Nephron progenitor cell (in vitro differentiated cells): ENCODE measurements around the gene TRAPPC3.

Experiments used
- DNase-seq: peaks from one replicate; pipeline ENCODE4 v3.0.0; 2021
- H3K27ac Mint-ChIP-seq: 2 replicates; pipeline ENCODE4 v1.8.0; 2021; ENCODE audit warnings: mild to moderate bottlenecking, moderate library complexity, mixed read lengths
- H3K27me3 Mint-ChIP-seq: 2 replicates; pipeline ENCODE4 v1.8.0; 2021; ENCODE audit warnings: mild to moderate bottlenecking, low read depth, mixed read lengths; ENCODE audit not compliant: poor library complexity
- H3K36me3 Mint-ChIP-seq: 2 replicates; pipeline ENCODE4 v1.8.0; 2021; ENCODE audit warnings: low read depth, mixed read lengths
- H3K4me1 Mint-ChIP-seq: 2 replicates; pipeline ENCODE4 v1.8.0; 2021; ENCODE audit warnings: mixed read lengths
- H3K4me3 Mint-ChIP-seq: 2 replicates; pipeline ENCODE4 v1.8.0; 2021; ENCODE audit warnings: mild to moderate bottlenecking, moderate library complexity, mixed read lengths
- H3K9me3 Mint-ChIP-seq: 2 replicates; pipeline ENCODE4 v1.8.0; 2021; ENCODE audit warnings: mild to moderate bottlenecking, moderate library complexity, mixed read lengths
- CTCF ChIP-seq: fragments of 200-600 bp; sonication (generic); IDR thresholded peaks from 2 replicates; pipeline ENCODE4 v1.5.0; 2021; ENCODE audit warnings: antibody characterized with exemption

TRAPPC3 gene

DNA sequence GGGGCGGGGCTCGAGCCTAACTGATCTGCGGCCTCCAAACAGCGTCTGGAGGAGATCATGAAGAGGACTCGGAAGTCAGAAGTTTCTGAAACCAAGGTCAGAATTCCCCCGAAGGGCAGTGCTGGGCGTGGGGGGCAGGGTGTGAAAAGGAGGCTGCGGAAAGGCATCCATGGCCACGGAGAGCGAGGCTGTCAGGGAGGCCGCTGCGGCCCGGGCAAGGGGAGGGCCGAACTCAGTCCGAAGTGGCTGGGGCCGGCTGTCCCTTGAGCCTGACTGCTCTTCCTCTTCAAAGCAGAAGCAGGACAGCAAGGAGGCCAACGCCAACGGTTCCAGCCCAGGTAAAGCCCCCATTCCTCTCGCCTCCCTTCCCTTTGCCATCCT, 29.9 kb upstream of the TRAPPC3 start:
- Mint-ChIP-seq H3K4me3 (no peak overlapping the region), H3K27me3 (peaks cover 2% of the 10 kb centered on the region)

GRCh38 chr1:36178471-36179219, 29.4 kb upstream of the TRAPPC3 start:
- Mint-ChIP-seq H3K9me3 (no peaks in the 10 kb centered on the region), H3K27me3 (peaks cover 2% of the 10 kb centered on the region), H3K36me3 (peaks cover 52% of the 10 kb centered on the region), H3K4me3 (peak overlapping the region; percentile 39), H3K27ac (no peak overlapping the region), H3K4me1 (peaks cover 53% of the 10 kb centered on the region)
- peak; percentile 57 for DNase-seq
- TF ChIP-seq CTCF, result no peak

More for the DNA sequence above, 29.9 kb upstream of the TRAPPC3 start:
- no peak for DNase-seq
- Mint-ChIP-seq H3K27ac (no peak overlapping the region), H3K4me1 (peaks cover 48% of the 10 kb centered on the region), H3K36me3 (peaks cover 47% of the 10 kb centered on the region), H3K9me3 (no peaks in the 10 kb centered on the region)
- no peak for TF ChIP-seq CTCF

DNA sequence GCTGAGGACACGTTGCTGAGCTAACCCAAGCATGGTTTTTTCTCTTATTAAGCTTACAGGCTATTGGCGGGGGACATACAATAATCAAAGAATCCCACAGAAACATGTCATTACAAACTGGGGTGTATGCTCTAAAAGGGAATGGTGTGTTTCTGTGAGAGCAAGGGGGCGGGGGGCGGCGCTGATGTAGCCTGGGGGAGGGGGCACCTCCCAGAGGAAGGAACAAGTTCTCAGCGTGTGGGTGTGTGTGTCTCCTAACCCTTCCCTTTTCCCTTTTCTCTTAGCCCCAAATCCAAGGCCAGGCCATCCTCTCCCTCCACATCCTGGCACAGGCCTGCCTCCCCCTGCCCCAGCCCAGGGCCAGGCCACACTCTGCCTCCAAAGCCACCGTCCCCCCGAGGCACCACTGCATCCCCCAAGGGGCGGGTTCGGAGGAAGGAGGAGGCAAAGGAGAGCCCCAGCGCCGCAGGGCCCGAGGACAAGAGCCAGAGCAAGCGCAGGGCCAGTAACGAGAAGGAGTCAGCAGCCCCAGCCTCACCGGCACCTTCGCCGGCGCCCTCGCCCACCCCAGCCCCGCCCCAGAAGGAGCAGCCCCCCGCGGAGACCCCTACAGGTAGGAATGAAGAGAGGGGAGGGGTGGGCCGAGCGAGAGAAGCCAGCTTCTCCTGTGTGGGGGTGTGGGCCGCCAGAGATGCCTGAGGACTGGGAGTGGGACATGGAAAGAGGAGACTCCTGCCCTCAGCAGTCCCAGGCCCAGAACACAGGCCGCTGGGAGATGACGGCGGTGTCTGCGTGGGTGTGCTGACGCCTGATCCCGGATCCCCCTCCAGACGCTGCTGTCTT, 28.5 kb upstream of the TRAPPC3 start:
- Mint-ChIP-seq H3K9me3 (no peaks in the 10 kb centered on the region), H3K27ac (no peak overlapping the region), H3K4me1 (peaks cover 47% of the 10 kb centered on the region), H3K27me3 (peaks cover 2% of the 10 kb centered on the region), H3K4me3 (no peak overlapping the region), H3K36me3 (peaks cover 54% of the 10 kb centered on the region)
- TF ChIP-seq CTCF, result no peak
- DNase-seq, result peak; percentile 40

DNA sequence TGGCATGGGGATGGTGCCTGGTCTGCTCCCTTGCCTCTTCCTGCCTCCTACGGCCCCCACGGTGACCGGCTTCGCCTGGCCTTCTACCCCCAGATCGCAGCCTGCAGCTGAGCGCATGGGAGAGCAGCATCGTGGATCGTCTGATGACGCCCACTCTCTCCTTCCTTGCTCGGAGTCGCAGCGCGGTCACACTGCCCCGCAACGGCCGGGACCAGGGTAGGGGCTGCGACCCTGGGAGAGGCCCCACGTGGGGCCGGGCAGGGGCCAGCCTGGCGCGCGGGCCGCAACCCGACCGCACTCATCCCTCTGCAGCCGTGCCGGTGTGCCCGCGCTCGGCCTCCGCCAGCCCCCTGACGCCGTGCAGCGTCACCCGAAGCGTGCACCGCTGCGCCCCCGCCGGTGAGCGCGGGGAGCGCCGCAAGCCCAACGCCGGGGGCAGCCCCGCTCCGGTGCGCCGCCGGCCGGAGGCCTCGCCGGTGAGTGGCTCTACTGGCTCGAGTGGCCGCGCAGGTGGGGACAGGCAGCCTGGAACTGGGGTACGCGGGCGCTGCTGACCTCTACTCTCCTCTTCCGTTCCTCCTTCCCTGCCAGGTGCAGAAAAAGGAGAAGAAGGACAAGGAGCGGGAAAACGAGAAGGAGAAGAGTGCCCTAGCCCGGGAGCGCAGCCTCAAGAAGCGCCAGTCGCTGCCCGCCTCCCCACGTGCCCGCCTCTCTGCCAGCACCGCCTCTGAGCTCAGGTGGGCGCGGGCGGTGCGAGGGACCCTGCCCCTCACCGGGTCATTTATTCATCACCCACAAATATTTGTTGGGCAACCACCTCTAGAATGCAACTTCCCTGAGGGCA, 27.0 kb upstream of the TRAPPC3 start:
- H3K4me3 Mint-ChIP-seq, result no peak overlapping the region
- H3K9me3 Mint-ChIP-seq, result no peaks in the 10 kb centered on the region
- DNase-seq, result peak; percentile 66
- no peaks in the 10 kb centered on the region for H3K27me3 Mint-ChIP-seq
- H3K4me1 Mint-ChIP-seq, result peaks cover 42% of the 10 kb centered on the region
- peaks cover 55% of the 10 kb centered on the region for H3K36me3 Mint-ChIP-seq
- no peak overlapping the region for H3K27ac Mint-ChIP-seq
- peak; percentile 21 for TF ChIP-seq CTCF

DNA sequence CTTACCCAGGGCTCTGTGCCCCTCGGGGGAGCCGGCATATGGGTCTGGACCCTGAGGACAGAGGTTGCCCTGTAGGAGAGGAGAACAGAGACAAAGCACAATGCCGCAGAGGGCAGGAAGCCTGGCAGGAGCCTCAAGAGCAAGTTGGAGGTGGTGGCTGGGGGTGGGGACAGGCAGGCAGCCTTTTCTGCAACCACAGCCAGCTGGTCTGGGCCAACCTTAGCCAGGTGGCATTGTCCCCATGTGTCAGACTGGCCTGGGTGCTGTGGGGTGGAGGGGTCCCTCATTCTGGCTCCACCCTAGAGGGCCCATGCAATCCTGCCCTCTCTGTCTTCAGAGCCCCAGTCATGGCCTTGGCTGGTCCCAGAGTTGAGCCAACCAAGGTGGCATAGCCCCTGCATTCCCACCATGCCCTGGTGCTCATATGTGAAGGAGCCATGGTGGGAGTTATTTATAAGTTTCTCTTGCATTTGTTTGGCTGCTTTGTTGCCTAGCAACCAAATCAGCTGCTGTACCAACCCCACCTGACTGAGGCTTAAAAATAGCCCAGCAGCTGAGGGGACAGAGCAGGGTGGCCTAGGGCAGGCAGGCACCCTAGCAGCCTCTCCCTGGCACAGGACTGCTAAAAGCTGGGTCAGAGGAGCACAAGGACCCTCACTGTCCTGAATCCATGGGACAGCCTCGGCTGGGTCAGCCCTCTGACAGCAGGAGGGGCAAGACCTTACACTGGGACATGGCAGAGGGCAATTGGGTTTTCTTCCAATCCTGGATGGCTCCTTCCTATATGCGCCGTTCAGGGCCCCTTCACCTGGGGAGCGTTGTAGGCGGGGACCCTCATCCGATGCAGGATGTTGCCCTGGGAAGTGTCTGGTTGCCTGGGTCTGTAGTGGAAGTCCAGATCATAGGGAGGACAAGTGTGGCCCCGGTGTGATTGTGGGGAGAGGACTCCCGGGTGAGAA, 26.1 kb upstream of the TRAPPC3 start:
- Mint-ChIP-seq H3K4me3 (no peak overlapping the region), H3K9me3 (no peaks in the 10 kb centered on the region), H3K4me1 (peaks cover 42% of the 10 kb centered on the region), H3K27ac (peak overlapping the region; percentile 80), H3K36me3 (peaks cover 48% of the 10 kb centered on the region), H3K27me3 (no peaks in the 10 kb centered on the region)
- no peak for DNase-seq
- TF ChIP-seq CTCF, result no peak
